Left renal cortex interstitium (tissue), 4 donors: ENCODE measurements around the gene PCSK1. TPM values are rescaled to one million over a fixed set of nuclear protein-coding genes. Genes with fewer than 3 reads are reported as not detected.
"Not testable (repeated sequence)": the region's sequence is repeated elsewhere in the genome, so short reads cannot be mapped to it uniquely, and the experiment has no call there.

Source experiments
- DNase-seq, 4 donors: peaks; one replicate each; pipeline ENCODE4 v3.0.0-alpha.2; 2013; ENCODE audit warnings: low read depth in 4 of 4, low spot score in 2 of 4, missing footprints in 1 of 4
- polyA plus RNA-seq, 4 donors: library from polyadenylated mRNA; unstranded; fragments of 120-200 nt; gene quantifications; one replicate each; pipeline ENCODE4 v1.2.1, GENCODE V29; 2013; ENCODE audit not compliant: insufficient read length in 4 of 4

Gene PCSK1
- polyA plus RNA-seq, 4 donors = 0.16 to 0.22 (median 0.18) TPM

DNA sequence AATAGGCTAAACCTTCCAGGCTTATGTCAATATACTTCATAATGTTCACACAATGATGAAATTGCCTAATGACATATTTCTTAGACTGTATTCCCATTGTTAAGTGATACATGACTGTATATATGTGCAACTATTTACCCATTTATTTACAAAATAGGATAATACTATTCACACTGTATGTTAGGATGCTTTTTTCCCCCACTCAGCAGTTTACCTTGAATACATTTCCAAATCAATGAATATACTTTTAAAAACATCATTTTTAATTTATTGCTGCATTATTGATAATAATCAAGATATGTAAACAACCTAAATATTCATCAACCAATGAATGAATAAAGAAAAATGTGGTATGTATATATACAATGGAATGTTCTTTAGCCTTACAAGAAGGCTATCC lies 55.5 kb downstream of the PCSK1 start:
- no peak for DNase-seq

DNA sequence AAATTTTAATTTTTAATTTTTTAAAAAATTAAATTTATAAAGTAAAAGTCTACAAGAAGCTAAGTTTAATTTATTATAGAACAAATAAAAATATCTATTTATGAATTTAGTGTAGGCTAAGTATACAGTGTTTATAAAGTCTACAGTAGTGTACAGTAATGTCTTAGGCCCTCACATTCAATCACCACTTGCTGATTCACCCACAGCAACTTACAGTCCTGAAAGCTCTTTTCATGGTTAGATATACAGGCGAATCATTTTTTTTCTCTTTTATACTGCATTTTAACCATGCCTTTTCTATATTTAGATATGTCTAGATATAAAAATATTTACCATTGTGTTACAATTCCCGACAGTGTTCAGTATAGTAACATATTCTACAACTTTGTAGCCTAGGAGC lies 55.9 kb downstream of the PCSK1 start:
- no peak for DNase-seq

DNA sequence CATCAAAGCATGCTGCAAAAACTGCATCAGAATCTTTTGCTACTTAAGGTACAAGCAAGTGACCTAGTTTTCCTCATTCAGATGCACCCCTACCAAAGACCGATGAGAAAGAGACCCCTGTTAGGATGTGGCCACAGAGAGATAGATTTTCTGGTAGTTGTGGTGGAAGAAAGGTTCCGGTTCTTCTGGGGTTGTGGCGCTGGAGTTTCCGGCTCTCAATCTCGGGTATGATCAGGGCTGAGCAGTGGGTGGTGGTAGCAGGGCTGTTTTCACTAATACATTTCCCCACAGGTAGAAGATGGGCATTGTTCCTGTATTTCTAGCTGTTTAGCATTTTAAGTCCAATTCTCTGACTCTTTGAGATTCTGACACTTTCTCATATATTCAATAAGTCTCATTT lies 58.4 kb downstream of the PCSK1 start:
- no peak for DNase-seq

DNA sequence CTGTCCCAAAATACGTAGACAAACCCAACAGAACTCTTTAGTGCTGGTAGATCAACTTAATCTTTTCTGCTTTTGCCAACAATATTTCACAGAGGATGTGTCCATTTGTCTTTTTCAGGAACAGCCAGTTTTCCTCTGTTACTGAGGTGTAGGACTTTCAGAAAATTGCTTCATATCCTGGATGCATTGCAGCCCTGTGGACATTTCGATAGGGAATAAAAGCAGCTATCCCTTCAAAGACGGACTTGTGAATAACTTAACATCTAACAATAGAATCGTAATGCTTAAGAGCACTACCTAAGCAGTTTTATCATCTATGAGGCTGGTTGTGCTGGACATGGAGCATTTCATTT lies 59.7 kb downstream of the PCSK1 start:
- no peak for DNase-seq

DNA sequence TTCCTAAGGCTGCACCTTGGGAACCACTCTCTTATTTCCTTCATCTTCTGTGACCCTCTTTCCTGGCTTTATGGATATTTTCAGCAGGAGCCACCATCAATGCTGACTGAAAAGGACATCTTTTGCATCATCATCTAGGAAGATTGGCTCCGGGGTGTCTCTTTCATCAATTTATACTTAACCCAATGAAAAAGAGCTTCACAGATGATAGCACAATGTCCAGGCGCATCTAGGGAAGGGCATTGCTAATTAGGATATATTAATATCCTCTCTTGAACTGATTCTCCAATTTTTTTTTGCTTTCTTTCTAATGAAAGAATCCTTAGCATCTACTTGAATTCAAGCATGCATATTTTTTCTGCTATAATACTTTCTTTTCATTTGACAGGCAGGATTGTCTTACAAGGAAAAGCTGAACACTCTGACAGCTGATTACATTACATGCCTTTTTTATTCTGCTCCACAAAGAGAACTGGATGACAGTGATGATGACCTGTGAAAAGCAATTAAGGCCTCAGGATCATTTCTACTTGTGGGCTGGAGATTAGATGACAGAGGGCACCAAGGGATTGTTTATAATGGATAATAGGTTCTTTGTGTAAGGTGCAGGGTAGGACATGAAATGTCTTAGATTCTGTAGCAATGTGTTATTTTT lies 60.2 kb downstream of the PCSK1 start:
- DNase-seq = no peak

DNA sequence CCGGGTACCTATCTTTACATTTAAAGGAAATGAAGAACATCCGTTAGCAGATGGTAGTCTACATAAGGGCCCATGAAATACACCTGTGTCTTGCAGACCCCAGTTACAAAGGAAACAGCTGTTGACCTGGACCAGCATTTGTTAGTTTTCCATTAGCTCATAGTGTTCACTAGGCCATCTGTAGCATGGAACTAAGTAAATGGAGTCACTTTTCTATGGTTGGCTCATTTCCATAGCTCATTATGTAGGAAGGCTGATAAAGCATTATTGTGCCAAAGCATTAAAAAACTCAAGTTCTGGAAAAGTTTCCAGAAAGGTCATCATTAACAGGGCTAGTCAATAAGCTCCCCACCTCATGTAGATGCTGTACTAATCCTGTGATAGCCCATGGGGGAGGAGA lies 62.1 kb downstream of the PCSK1 start:
- no peak for DNase-seq

DNA sequence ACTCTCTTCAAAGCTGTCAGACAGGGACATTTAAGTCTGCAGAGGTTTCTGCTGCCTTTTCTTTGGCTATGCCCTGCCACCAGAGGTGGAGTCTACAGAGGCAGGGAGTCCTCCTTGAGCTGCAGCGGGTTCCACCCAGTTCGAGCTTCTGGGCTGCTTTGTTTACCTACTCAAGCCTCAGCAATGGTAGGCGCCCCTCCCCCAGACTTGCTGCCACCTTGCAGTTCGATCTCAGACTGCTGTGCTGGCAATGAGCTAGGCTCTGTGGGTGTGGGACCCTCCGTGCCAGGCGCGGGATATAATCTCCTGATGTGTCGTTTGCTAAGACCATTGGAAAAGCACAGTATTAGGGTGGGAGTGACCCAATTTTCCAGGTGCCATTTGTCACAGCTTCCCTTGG lies 65.7 kb downstream of the PCSK1 start:
- DNase-seq = not testable (repeated sequence)

DNA sequence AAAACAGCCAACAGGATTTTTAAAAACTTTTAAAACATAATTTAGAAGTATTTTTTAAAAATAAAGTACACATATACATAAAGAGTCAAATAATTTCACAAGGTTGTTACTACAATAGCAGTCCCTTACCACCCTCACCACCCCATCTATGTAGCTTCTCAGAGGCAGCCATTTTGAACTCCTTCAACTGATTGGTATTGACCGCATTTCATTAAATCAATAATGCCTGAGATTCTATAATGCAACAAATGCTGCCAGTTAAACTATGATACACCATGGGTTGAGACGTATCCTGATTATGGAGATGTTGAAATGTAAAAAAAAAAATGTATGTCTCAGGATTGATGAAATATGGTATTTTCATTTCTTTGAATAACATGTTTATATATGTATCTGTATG lies 78.8 kb downstream of the PCSK1 start:
- DNase-seq = no peak

DNA sequence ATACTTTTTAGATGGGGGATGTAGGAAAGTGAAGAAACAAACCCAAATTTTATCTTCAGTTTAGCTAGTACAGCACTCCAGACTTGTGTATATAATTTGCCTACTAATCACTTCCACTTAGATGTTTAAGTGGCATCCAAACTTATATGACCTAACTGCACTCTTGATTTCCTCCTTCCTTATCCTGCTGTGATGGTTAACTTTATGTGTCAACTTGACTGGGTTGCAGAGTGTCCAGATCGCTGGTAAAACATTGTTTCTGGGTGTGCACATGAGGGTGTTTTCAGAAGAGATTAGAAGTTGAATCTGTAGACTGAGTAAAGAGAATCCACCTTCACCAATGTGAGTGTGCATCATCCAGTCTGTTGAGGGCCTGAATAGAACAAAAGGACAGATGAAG lies 79.8 kb downstream of the PCSK1 start:
- no peak for DNase-seq

DNA sequence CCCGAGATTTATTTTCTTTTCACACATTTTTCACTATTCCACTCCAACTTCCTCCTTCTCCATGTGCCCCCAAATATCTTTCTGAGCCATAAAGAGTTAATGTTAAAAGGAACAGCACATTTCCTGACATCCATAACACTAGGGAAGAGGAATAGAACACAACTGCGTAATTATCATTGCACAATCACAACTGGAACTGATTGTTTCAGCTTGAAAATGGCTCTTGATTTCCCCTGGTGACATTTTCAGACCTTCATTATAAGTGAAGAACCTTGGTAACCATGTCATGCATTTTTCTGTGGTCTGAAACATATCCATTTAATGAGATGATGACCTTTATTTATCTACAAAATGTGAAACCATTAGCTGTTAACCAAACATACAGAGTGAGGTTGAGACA lies 82.4 kb downstream of the PCSK1 start:
- no peak for DNase-seq

DNA sequence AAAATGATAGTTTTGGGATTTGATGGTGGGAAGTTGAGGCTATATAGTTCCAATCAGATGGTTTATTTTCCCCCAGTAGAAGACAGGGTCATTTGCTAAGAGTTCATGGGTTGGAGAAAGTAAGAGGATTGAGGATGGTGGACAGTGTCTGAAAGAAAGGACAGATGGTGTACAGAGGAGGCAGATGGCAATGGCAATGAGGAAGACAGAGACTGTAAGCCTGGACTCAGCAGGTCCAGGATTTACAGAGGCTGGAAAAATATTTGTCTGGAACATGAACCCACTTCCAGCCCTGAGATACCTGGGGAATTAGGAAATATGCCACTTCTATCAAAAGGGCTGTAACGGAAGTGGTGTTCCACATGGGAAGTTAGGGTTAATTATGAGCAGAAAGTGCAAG lies 84.5 kb downstream of the PCSK1 start:
- DNase-seq = no peak

DNA sequence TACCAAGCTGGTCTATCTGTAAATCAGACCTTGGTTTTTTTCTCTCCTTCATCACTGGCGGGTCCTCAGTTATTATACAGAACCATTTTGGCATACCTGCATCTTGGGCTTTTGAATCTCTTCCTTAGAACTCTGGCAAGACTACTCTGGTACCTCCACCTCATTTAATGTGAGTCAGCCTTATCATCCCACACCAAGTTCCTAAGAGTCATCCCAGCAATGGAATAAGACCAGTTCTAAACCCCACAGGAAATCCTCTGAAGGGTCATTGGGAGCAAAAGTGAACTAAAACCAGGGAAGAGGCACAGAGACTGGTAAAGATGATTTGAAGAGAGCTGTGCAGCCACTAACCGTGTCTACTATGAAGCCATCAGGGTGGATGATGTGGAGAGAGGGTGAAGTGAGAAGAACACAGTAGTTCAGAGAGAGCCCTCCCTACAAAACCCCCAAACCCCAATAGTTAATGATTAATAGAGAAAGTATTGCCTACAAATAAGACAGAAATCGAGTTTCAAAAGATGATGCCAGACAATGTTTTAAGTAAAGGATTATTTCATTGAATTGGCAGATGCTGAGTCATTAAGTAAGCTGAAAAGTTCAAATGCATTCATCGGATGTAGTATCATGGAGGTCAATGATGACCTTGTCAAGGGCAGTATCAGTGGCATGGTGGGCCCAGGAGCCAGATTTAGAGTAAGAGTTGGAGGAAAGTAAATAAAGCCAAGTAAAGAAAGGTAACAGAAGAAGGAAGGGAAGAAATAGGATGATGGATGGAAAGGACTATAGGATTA lies 85.4 kb downstream of the PCSK1 start:
- DNase-seq = no peak

DNA sequence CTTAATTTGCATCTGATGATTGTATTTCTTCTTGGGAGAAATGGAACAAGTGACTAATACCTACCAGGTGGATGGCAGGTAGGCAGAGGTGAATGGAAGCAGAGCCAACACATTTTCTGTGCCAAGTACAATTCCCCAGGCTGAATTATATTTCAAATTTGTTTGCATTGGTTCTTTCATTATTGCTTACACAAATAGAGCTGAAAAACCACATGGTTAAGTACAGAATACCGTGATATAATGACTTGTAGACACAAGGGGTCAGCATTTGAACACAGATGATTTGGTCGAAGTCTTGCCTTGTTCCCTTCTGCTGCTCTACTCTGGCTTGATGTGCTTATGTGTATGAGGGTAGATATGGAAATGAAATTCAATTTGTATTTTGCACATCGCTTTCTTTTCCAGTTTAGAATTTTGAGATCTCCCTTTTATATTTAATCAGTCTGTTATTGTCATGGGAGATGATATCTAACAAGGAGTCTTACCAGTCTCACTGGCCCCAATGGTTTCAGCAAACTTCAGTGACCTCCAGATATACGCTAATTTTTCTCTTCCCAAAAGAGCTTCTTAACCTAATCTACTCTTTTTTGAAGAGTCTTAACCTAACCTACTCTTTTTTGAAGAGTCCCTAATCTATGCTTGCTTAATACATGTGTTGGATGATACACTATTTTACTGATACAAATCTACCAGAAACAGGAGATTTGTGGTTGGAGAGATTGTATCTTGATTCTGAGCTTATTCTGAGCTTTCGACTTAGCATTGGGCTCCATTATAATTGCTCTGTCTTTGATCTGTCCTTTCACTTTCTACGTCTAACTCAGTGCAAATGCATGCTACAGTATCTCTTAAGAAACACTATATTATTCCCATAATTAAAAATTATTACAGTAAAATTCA lies 88.1 kb downstream of the PCSK1 start:
- no peak for DNase-seq

DNA sequence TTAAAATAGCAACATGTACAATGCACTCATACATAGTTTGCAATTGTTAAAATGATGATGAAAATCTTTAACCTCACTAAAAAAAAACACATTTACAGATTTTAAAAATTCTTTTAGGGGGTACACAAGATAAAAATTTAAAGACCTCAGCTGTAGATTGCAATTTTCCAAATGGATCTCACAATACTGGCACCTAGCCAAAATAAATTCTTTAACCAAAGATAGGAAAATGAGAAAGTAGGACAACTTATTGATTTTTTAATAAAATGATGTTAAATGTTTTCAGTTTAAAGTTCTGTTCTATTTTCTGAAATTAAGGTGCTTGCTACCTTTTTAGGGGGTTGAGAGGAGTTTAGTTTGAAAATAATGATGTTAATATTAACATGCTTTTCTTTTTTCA lies 90.0 kb downstream of the PCSK1 start:
- no peak for DNase-seq

DNA sequence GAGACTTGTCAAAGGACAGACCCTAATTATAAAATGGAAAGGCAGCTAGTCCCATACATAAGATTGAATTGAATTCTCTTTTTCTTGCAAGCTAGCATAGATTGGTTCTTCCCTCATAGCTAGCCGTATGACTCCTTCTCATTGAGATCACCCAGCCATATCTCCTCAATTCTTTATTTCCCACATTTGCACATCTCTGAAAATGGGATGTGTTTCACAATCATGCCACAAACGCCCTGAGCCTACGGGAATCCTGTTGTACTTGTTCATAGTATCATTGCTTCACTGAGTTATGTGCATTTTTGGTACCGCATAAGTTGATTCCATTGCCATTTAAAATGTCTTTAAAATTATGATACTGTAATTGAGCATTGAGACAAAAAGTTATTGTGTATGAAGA lies 90.5 kb downstream of the PCSK1 start:
- no peak for DNase-seq

Other genes with a start within 250 kb of the PCSK1 start
- 100 to 1,000 TPM; 137 to 166 (median 145) TPM for gene CAST, start 229.1 kb upstream of the PCSK1 start, polyA plus RNA-seq